ENCODE measurements around the gene ILF2.
"Not testable (repeated sequence)": the region's sequence is repeated elsewhere in the genome, so short reads cannot be mapped to it uniquely, and the experiment has no call there.

Gene ILF2

GRCh38 chr1:153678519-153679336 is 7.9 kb upstream of the ILF2 start, which contains the start of gene NPR1:
Gene NPR1 (plus strand): TSS chr1:153678688. CDS start chr1:153679109, 421 bp downstream.
- DNase-seq: no peak

GRCh38 chr1:153677718-153678518 is 7.1 kb upstream of the ILF2 start:
- peak; percentile 69 for DNase-seq

- DNase-seq: no peak
Measured at GRCh38 chr1:153673511-153673910, 2.7 kb upstream of the ILF2 start.

GRCh38 chr1:153671628-153672353 is 998 bp upstream of the ILF2 start:
- peak; percentile 75 for DNase-seq

GRCh38 chr1:153670257-153670858 is 435 bp downstream of the ILF2 start:
- DNase-seq: no peak

- no peak for DNase-seq
Measured at GRCh38 chr1:153669606-153670005, 1.2 kb downstream of the ILF2 start.

GRCh38 chr1:153668672-153669071 is 2.1 kb downstream of the ILF2 start:
- not testable (repeated sequence) for DNase-seq

GRCh38 chr1:153667439-153667838 is 3.4 kb downstream of the ILF2 start:
- no peak for DNase-seq

GRCh38 chr1:153663211-153663610 is 7.6 kb downstream of the ILF2 start:
- DNase-seq: no peak

- DNase-seq: no peak
Measured at GRCh38 chr1:153662269-153662668, 8.5 kb downstream of the ILF2 start.

GRCh38 chr1:153661111-153661708 is 9.6 kb downstream of the ILF2 start:
- DNase-seq: no peak

GRCh38 chr1:153659656-153660055 is 11.1 kb downstream of the ILF2 start:
- no peak for DNase-seq

- no peak for DNase-seq
Measured at GRCh38 chr1:153659175-153659534, 11.6 kb downstream of the ILF2 start.

GRCh38 chr1:153658400-153659174 is 12.2 kb downstream of the ILF2 start, which contains the start of gene SNAPIN:
Gene SNAPIN (plus strand): TSS chr1:153658703. CDS start chr1:153658744, 41 bp downstream.
- DNase-seq: peak; percentile 93

GRCh38 chr1:153655333-153655732 is 15.5 kb downstream of the ILF2 start:
- no peak for DNase-seq

GRCh38 chr1:153652805-153653500 is 17.8 kb downstream of the ILF2 start:
- DNase-seq: no peak

GRCh38 chr1:153651771-153652170 is 19.0 kb downstream of the ILF2 start:
- no peak for DNase-seq

GRCh38 chr1:153649863-153650235 is 20.9 kb downstream of the ILF2 start:
- DNase-seq: no peak

GRCh38 chr1:153649137-153649862 is 21.5 kb downstream of the ILF2 start:
- DNase-seq: no peak

- no peak for DNase-seq
Measured at GRCh38 chr1:153648000-153648643, 22.7 kb downstream of the ILF2 start.
